ENCODE measurements around the gene ZNF324B.
"Not testable (repeated sequence)": the region's sequence is repeated elsewhere in the genome, so short reads cannot be mapped to it uniquely, and the experiment has no call there.

ZNF324B gene

DNA sequence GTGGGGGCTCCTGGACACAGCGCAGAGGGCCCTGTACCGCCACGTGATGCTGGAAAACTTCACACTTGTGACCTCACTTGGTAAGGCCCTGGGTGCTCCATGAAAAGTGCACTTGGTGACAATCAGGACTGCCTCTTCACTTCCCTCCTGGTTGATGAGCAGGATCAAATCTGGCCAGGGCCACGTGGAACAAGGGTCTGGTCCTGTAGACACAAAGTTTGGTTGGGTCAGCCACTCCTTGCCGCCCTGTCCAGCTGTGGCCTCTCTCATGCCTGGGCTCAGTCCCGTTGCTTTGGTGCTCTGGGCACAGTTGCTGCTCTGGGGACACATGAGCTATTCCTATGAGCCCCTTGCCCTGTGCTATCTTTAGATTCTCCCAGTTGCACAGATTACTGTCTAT lies 2.3 kb downstream of the ZNF324B start:
- no peak for DNase-seq

DNA sequence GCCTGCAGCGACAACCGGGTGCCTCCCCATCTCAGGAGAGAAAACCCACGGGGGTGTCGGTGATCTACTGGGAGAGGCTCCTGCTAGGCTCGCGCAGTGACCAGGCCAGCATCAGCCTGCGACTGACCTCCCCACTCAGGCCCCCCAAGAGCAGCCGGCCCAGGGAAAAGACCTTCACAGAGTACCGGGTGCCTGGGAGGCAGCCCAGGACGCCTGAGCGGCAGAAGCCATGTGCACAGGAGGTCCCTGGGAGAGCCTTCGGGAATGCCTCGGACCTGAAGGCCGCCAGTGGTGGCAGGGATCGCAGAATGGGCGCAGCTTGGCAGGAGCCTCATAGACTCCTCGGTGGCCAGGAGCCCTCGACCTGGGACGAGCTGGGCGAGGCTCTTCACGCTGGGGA lies 3.9 kb downstream of the ZNF324B start:
- no peak for DNase-seq

DNA sequence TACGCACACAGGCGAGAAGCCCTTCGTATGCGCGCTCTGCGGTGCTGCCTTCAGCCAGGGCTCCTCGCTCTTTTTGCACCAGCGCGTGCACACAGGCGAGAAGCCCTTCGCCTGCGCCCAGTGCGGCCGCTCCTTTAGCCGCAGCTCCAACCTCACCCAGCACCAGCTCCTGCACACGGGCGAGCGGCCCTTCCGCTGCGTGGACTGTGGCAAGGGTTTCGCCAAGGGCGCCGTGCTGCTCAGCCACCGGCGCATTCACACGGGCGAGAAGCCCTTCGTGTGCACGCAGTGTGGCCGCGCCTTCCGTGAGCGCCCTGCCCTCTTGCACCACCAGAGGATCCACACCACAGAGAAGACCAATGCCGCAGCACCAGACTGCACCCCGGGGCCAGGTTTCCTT lies 4.7 kb downstream of the ZNF324B start:
- no peak for DNase-seq

DNA sequence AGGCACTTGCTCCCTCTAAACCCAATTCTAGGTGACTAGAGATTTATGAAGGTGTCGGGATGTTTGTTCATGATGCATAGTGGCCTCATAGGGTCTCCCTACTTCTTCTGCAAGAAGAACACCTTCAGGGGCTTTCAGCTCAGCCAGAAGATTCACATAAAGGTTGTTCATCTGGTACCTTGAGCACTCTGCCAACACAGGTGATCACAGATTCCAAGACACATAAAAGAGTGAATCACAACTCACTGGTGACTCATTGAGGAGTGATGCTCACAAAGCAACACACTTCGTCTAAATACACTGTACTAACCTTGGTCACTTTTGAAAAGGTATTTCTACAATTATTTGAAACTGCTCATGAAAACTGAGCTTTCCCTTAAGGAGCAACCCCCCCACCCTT lies 8.6 kb downstream of the ZNF324B start:
- no peak for DNase-seq

DNA sequence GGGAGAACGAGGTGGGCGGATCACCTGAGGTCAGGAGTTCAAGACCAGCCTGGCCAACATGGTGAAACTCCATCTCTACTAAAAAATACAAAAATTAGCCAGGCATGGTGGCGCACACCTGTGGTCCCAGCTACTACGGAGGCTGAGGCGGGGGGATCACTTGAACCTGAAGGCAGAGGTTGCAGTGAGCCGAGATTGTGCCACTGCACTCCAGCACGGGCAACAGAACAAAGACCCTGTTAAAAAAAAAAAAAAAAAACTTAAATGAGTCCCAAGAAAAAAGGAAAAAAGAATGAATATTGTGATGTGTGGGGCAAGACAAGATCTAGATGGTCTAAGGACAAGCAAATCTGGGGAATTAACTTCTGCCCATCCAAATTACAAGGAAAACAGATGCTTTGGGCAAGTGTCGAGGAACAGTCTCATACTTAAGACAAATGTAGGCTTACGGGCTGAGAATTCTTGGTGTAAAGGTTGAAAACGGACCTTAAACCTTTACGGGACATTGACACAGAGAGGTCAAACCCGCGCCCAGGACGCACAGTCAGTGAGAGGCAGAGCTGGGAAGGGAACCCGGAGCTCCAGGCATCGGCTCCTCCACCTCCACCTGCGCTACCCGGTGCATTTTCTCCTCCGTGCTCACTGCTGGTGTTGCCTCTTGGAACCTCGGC lies 14.8 kb downstream of the ZNF324B start:
- no peak for DNase-seq

DNA sequence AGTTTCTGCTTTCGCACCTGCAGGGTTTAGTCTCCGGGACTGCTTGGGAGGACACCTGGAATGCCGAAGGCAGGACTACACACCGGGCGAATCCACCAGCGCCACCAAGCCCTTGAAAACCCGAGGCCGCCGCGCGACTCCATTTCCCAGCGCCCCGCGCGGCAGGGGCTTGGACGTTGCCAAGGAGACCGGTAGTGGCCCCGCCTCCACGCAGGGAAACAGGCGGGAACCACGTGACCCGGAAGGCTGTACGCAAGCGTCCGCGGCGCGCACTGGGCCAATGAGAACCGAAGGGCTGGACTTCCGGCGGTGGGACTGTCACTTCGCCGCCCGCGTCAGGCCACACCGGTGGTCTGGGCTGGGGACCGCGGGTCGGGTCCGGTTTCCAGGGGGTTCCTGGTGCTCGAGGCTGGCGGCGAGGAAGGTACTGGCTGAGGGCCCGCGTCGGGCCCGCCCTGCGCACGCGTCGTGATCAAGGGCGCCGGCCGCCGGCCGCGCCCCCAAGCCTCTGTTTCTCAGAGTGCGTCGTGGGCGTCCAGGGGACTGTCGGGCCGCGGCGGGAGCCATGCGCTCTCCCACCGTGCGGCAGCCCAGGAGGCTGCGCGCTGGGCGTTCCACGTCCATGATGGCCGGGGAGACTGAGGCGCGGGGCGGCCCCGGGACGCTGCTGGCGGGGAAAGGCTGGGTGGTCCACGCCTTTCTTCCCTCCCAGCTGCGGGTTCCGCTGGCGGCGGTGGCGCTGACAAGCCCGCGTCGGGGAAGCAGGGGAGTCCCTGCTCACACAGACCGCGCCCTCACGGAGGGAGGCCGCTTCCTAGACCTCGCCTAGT lies 15.6 kb downstream of the ZNF324B start, which contains the start of gene ZNF324:
Gene ZNF324, plus strand, starts transcription at position 321 of the 830 bp plus-strand sequence. CDS start 2,106 bp downstream, outside the sequence.
- DNase-seq = peak; percentile 84 to 99 (median 97)

DNA sequence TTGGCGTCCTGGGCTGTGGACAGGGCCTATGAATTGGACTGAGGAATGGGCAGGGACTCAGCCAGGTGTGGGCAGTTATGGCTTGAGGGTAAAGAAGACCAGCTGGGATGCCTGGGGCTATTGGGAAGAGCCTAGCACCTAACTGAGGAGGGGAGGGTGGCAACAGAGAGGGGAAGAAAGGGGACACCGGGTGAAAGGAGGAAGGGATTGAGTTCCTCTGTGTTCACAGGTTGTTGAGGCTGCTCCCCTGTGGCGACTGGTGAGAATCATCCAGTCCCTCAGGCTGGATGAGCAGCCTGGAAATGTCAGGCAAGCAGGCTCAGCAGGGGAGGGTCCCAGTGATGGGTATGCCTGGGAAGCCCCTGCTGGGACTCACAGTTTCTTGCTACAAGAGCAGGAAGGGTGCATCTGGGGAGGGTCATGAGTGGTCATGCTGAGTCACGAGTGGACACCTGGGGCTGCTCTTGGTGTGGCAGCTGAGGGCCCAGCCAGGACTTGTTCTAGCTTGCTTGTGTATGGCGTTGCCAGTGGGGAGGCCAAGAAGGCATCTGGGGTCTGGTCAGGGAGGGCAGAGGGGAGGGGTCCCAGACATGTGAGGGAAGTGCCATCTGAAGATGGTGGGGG lies 16.9 kb downstream of the ZNF324B start:
- no peak for DNase-seq

DNA sequence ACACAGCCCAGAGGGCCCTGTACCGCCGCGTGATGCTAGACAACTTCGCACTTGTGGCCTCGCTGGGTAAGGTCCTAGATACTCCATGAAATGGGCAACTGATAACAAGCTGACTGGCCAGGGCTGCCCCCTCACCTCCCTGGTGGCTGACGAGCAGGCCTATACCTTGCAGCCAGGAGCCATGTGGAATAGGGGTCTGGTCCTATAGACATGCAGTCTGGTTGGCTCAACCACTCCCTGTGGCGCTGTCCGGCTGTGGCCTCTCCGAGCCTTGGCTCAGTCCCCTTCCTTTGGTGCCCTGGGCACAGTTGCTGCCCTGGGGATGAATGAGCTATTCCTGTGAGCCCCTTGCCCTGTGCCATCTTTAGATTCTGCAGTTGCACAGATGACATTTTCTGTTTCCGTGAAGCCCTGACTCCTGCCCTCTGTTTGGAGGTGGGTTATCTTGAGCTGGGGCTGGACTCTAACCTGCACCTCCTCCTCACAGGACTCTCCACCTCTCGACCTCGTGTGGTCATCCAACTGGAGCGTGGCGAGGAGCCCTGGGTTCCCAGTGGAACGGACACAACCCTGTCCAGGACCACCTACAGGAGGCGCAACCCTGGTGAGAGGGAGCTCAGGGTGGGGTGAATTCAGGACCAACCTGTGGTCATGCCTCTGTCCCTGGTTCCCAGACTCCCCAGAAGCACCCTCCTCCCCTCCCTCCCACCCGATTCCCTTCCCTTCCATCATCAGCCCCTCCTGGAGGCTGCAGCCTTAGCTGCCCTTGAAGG lies 18.0 kb downstream of the ZNF324B start:
- DNase-seq = no peak

DNA sequence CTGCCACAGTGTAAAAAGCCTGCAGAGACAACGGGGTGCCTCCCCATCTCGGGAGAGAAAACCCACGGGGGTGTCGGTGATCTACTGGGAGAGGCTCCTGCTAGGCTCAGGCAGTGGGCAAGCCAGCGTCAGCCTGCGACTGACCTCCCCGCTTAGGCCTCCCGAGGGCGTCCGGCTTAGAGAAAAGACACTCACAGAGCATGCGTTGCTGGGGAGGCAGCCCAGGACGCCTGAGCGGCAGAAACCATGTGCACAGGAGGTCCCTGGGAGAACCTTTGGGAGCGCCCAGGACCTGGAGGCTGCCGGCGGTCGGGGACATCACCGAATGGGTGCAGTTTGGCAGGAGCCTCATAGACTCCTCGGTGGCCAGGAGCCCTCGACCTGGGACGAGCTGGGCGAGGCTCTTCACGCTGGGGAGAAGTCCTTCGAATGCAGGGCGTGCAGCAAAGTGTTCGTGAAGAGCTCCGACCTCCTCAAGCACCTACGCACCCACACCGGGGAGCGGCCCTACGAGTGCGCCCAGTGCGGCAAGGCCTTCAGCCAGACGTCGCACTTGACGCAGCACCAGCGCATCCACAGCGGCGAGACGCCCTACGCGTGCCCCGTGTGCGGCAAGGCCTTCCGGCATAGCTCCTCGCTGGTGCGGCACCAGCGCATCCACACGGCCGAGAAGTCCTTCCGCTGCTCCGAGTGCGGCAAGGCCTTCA lies 19.6 kb downstream of the ZNF324B start:
- DNase-seq = not testable (repeated sequence)

DNA sequence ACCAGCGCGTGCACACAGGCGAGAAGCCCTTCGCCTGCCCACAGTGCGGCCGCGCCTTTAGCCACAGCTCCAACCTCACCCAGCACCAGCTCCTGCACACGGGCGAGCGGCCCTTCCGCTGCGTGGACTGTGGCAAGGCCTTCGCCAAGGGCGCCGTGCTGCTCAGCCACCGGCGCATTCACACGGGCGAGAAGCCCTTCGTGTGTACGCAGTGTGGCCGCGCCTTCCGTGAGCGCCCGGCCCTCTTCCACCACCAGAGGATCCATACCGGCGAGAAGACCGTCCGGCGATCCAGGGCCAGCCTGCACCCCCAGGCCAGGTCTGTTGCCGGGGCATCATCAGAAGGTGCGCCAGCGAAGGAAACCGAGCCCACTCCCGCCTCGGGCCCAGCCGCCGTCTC lies 20.3 kb downstream of the ZNF324B start:
- no peak for DNase-seq

DNA sequence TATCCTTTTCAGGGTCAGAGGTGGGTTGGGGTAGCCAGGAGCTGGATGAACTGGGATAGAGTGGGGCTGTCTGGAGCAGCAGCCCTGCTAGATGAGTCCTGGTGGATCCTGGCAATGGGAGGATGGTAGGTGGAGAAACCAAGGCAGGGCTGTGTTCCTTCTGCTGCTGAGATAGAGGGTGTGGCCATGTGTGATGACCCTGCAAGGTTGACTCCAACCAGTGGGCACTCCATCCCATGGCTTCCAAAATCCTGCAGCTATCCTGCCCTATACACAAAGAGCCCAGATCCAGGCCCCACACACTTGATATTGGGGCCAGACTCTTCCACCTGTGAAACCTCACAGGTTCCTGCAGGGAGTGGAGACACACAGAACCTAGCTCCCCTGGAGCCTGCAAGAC lies 22.4 kb downstream of the ZNF324B start:
- DNase-seq = no peak

DNA sequence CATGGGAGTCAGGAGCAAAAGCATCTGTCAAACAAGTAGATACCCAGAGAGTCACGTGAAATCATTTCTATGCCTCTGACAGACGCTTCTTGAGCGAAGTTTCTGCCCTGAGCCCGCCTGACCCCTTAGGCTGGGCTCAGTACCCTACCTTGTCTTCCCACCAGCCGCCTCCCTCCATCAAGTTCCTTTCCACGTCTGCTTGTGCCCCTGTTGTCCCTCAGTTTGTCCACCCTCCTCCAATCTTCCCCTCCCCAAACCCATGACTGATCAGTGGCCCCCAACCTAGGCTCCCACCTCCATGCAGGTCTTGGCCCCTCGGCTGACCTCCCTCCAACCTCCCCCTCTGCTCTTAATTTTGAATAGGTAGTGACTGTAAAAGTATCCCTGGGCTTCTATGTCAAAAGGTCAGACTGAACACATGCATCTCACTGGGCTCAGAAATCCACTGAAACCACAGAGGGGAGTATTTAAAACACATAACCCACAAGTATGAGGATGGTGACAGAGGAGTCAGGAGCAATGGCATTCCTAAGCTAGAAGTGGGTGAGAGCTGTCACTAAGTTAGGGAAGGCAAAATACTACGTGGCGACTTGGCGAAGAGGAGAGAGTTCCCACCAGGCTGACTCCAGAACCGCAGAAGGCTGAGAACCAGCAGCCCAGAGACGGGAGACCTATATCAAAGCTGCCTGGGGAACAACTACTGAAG lies 23.0 kb downstream of the ZNF324B start:
- DNase-seq = no peak

DNA sequence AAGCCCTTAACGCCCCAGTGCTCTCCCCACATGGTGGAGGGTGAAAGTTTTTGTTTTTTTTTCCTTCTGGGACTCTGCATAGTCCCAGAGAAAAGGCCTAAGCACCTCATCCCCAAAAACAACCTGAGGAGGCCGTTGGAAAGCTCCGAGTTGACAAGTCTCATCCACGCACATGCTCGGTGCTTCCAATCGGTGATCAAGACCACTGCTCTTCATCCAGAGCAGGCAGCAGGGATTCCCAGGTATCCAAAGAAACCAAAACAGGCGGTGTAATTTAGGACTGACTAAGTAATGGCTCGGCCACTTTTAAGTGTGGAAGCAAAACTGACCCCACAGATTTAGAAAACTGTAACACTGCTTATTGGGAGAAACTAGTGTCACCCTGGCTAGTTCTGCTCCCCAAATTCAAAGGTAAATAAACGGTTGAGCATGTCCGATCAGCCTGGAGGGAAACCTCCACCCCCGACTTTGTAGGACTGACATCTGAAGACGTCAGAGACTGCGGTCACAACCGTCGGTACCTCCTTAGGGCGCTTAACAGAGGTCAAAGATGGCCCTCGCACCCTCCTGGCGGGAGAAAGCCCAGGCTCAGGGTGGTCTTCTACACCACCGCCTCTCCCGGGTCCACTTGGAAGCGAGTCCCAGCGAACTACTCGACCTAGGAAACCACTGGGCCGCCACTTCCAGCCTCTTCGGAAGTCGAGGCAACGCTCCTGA lies 23.7 kb downstream of the ZNF324B start:
- DNase-seq = no peak

DNA sequence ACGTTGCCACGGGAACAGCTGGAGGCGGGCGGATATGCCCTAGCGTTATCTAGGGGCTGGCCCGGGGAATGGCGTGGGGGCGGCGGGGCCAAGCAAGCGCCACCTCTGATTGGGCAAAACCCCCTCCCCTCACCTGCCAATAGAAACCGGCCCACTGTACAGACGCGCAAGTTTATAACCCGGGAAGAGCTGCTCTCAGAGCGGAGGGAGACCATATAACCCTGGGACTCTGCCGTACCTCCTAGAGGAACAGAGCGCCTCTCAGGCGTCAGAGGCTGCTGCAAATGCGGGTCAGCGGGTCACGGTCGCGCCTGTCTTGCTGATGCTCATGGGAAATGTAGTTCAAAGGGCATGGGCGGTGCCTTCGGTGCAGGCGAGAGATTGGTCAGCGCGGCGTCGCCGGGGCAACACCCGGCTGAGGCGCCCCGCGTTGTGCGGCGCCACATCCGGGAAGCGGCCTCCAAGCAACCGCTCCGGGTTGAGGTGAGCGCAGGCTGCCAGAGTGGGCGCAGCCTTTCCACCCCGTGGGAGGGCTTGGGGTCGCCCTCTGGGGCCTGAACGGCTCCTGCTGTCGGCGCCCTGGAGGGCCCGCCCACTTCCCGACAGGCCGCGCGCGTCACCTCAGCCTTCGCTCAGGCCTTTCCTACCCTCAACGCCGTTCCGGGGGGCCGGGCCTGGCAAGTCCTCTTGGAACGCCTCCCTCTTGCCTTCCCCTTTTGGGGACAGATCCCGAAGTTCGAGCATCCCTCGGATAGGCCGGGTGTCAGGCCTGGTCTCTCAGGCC lies 24.5 kb downstream of the ZNF324B start, which contains the start of gene ZNF446:
Gene ZNF446, plus strand, starts transcription at position 639 of the 784 bp plus-strand sequence. CDS start 867 bp downstream, outside the sequence.
- DNase-seq = peak; percentile 63 to 99 (median 96)

DNA sequence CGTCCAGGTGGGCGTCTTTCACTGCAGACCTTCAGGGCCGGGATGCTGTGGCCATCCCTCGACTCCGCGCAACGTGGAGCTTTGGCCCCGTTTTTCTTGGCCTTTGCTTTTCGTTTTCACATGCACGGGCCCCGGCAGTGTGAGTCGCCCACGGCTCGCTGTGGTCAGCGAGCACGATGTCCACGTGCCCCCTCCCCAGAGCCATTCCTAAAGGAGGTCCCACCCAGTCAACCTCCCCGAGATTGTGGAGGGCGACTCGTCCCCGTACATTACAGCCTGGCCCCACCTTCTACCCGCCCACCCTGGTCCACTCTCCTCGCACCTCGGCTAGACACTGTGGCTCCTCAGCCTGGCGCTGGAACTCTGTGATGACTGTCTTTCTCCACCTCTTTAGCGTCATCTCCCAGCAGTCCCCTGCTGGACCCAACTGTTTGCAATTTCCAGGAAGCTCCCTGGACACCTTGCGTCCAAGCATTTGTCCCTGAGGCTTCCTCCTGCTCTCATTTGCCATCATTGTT lies 25.1 kb downstream of the ZNF324B start:
- DNase-seq = peak in 20 of 58 donors; percentile 29 to 67 (median 52)

DNA sequence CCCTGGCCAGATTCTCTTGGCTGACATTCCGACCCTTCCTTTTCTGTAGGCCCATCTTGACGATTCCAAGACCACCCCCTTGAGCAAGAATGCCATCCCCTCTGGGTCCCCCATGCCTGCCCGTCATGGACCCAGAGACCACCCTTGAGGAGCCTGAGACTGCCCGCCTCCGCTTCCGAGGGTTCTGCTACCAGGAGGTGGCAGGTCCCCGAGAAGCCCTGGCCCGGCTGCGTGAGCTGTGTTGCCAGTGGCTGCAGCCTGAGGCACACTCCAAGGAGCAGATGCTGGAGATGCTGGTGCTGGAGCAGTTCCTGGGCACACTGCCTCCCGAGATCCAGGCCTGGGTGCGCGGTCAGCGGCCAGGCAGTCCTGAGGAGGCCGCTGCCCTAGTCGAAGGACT lies 25.7 kb downstream of the ZNF324B start:
- peak in 2 of 58 donors; percentile 12 to 13 for DNase-seq

DNA sequence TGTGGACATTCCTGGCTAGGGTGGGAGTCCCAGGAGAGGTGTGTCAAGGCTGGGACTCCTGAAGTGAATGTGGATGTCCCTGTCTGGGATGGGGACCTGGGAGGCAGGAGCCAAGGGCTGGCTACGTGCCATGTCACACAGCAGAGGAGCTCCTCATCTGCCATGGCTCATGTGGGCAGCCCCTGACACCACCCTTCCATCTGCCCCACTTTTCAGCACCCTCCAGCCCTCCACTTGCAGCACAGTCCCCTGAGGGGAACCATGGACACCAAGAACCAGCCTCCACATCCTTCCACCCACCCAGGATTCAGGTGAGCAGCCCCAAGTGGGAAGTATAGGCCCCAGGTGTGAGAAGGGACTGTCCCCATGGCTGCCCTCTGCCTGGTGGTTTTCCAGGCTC lies 26.4 kb downstream of the ZNF324B start:
- DNase-seq = no peak

DNA sequence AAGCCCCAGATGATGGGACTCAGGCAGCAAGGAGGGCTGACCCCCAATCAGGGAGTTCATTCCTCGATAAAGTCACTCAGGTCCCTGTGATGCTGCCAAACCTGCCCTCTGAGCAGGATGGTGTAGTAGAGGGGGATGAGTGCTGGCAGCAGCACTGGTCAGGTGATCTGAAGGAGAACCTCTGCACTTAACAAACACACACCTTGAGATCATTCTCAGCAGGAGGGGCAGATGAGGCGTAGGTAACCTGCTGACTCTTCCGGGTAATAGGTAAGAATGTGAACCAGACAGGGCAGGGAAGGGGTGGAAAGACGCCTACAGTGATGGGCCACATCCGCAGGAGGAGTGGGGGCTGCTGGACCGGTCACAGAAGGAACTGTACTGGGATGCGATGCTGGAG lies 27.9 kb downstream of the ZNF324B start:
- DNase-seq = no peak
